ENCODE data around the gene ALDH1B1. TPM values are rescaled to one million over a fixed set of nuclear protein-coding genes. Genes with fewer than 3 reads are reported as not detected.

The ALDH1B1 gene
- total and polyA plus RNA-seq, 2 donors (not counting 3 experiments of a cell fraction or from before 2014, with no cell fraction given) = 11.5 to 20.5 TPM

- dilution Hi-C loops (cut with MboI; ENCODE audit: extremely low pct_ligation_motif_present, low sequenced_read_pairs) = no loop called here
- Histone ChIP-seq H3K36me3 (ENCODE audit: control insufficient read depth in 2 of 2, extremely low read depth in 1 of 2, insufficient read depth in 2 of 2, low read length in 2 of 2) (no peaks in the 10 kb centered on the region), H3K4me1 (ENCODE audit: control insufficient read depth, extremely low read depth, insufficient read depth, low read length) (no peaks in the 10 kb centered on the region), H3K27ac (ENCODE audit: insufficient read depth, low read depth, low read length) (no peak overlapping the region), H3K9ac (replicated peaks; ENCODE audit: extremely low read depth, insufficient read depth, low read length) (no peak overlapping the region), H3K4me3 (replicated peaks in 1 of 3; ENCODE audit: insufficient read depth in 1 of 3, low read depth in 1 of 3, low read length in 3 of 3) (no peak overlapping the region), H4K20me1 (replicated peaks; ENCODE audit: control insufficient read depth, extremely low read depth, insufficient read depth, low read length) (no peaks in the 10 kb centered on the region), H3K79me2 (ENCODE audit: control insufficient read depth, insufficient read depth, low read length) (no peaks in the 10 kb centered on the region), H3K27me3 (ENCODE audit: control insufficient read depth in 2 of 2, insufficient read depth in 2 of 2, low read length in 2 of 2) (peaks cover 2 to 3% of the 10 kb centered on the region in 2 experiments), H3K9me1 (replicated peaks; ENCODE audit: control insufficient read depth, extremely low read depth, insufficient read depth, low read length) (no peaks in the 10 kb centered on the region), H3K4me2 (ENCODE audit: insufficient read depth, low read length) (no peak overlapping the region), H2AFZ (ENCODE audit: low read depth, low read length) (no peak overlapping the region), H3K9me3 (replicated peaks; ENCODE audit: control insufficient read depth, insufficient read depth, low read length) (no peaks in the 10 kb centered on the region)
- POLR2A ChIA-PET = no interaction called here
- intact Hi-C loops (cut with micrococcal nuclease) = no loop called here
- TF ChIP-seq POLR2A (IDR thresholded peaks at IDR 0.05; ENCODE audit: low read depth, low read length) = no peak
- TF ChIP-seq MYC (IDR thresholded peaks at IDR 0.05; ENCODE audit: low read depth, low read length) = no peak
- TF ChIP-seq POLR2AphosphoS5 (IDR thresholded peaks at IDR 0.05; ENCODE audit: insufficient read depth, low read depth, low read length) = no peak
- no peak for TF ChIP-seq JUN (IDR thresholded peaks at IDR 0.05; ENCODE audit: borderline replicate concordance, insufficient read depth, insufficient read length, low read depth)
- TF ChIP-seq FOS (IDR thresholded peaks at IDR 0.05; ENCODE audit: borderline replicate concordance, insufficient read depth, low read length) = no peak
- no peak for TF ChIP-seq EZH2 (IDR thresholded peaks at IDR 0.05; ENCODE audit: borderline replicate concordance, low read depth, low read length, severe bottlenecking)
- no peak for TF ChIP-seq MAX (IDR thresholded peaks at IDR 0.05; ENCODE audit: insufficient read depth, insufficient read length)
- no peak for TF ChIP-seq CTCF (IDR thresholded peaks at IDR 0.05; ENCODE audit: extremely low read depth in 1 of 2, insufficient read depth in 1 of 2, low read depth in 1 of 2, low read length in 2 of 2)
- TF ChIP-seq GATA2 (IDR thresholded peaks at IDR 0.05; ENCODE audit: insufficient read depth, insufficient read length, low read depth, low read length) = no peak
- no peak for DNase-seq (ENCODE audit: low read depth, low spot score)
- BruUV-seq (replicated peaks) = no TSS peak
- CTCF ChIA-PET = no interaction called here
- no peak for FAIRE-seq
Observed at GRCh38 chr9:38355517-38356120, 36.9 kb upstream of the ALDH1B1 start.

Data from endothelial cell of umbilical vein (primary cell).